ENCODE measurements around the gene BRIP1. TPM values are rescaled to one million over a fixed set of nuclear protein-coding genes. Genes with fewer than 3 reads are reported as not detected.
A peak's percentile ranks its signal among the peaks of the same experiment; 100 is the strongest.

The BRIP1 gene
- total and polyA plus RNA-seq, 9 of the 15 experiments (the other 6 are each of a cell fraction or from before 2014, with no cell fraction given): 2.4 to 17.5 (median 11.2) TPM

DNA sequence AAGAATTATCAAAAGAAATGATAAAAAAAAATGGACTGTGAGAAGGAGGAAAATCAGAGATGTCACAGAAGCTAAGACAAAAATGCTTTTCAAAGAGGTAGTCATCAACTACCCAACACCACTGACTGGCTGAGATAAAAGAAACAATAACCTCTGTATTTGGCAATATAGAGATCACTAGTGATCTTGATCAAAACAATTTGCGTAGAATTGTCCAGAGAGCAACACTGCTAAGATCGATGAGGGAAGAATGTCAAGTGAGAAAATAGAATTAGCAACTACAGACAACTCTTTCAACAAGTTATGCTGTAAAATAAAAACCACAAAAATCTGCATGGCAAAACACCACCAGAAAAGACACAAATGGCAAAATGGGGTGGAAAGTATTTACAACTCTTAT is 66.0 kb downstream of the BRIP1 start:
- no peak for ATAC-seq
- WGBS (ENCODE audit: insufficient coverage, low coverage, missing lambda C conversion rate): 89% methylated on average over 2 of the region's 2 CpGs

More for the DNA sequence above, 66.0 kb downstream of the BRIP1 start:
- intact Hi-C loops (cut with micrococcal nuclease): no loop called here
- FAIRE-seq: no peak
- ChIA-PET CTCF (ENCODE audit: low intra/inter-chr PET ratio) (no interaction called here), POLR2A (no interaction called here)
- Histone ChIP-seq H3K36me3 (ENCODE audit: control insufficient read depth, insufficient read depth, low read length) (peaks cover 41% of the 10 kb centered on the region; the same call in 1 of the 3 replicates), H3K79me2 (ENCODE audit: control insufficient read depth, insufficient read depth, low read length) (no peaks in the 10 kb centered on the region), H3K4me2 (ENCODE audit: insufficient read depth, low read length) (no peak overlapping the region), H3K9me1 (ENCODE audit: control insufficient read depth, insufficient read depth, low read length) (no peaks in the 10 kb centered on the region), H3K9ac (ENCODE audit: insufficient read depth in 1 of 2, low read depth in 2 of 2, low read length in 2 of 2) (no peak overlapping the region), H3K27me3 (ENCODE audit: control insufficient read depth in 2 of 2, insufficient read depth in 2 of 2, low read length in 2 of 2) (no peaks in the 10 kb centered on the region), H3K9me3 (replicated peaks; ENCODE audit: control insufficient read depth, insufficient read depth, low read depth, low read length) (no peaks in the 10 kb centered on the region), H3K4me1 (replicated peaks in 1 of 2; ENCODE audit: control insufficient read depth in 2 of 2, insufficient read depth in 2 of 2, low read length in 2 of 2) (no peaks in the 10 kb centered on the region), H4K20me1 (replicated peaks; ENCODE audit: control insufficient read depth, insufficient read depth, low read length) (no peaks in the 10 kb centered on the region), H3K27ac (ENCODE audit: extremely low read depth, low read depth, low read length) (no peak overlapping the region), H3K4me3 (no peak overlapping the region), H2AFZ (ENCODE audit: low read depth, low read length) (no peak overlapping the region)
- no peak for DNase-seq (ENCODE audit: extremely low read depth in 1 of 4, low spot score in 3 of 4)
- BruUV-seq (replicated peaks): no TSS peak
- in situ Hi-C loops (cut with MboI): no loop called here
- TF ChIP-seq PHTF2 (CRISPR knock-in tag; IDR thresholded peaks at IDR 0.05): no peak
- TF ChIP-seq, protein P1, sequence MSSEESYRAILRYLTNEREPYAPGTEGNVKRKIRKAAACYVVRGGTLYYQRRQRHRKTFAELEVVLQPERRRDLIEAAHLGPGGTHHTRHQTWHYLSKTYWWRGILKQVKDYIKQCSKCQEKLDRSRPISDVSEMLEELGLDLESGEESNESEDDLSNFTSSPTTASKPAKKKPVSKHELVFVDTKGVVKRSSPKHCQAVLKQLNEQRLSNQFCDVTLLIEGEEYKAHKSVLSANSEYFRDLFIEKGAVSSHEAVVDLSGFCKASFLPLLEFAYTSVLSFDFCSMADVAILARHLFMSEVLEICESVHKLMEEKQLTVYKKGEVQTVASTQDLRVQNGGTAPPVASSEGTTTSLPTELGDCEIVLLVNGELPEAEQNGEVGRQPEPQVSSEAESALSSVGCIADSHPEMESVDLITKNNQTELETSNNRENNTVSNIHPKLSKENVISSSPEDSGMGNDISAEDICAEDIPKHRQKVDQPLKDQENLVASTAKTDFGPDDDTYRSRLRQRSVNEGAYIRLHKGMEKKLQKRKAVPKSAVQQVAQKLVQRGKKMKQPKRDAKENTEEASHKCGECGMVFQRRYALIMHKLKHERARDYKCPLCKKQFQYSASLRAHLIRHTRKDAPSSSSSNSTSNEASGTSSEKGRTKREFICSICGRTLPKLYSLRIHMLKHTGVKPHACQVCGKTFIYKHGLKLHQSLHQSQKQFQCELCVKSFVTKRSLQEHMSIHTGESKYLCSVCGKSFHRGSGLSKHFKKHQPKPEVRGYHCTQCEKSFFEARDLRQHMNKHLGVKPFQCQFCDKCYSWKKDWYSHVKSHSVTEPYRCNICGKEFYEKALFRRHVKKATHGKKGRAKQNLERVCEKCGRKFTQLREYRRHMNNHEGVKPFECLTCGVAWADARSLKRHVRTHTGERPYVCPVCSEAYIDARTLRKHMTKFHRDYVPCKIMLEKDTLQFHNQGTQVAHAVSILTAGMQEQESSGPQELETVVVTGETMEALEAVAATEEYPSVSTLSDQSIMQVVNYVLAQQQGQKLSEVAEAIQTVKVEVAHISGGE (CRISPR knock-in tag; IDR thresholded peaks at IDR 0.05): peak in 1 of 3 experiments; percentile 80; a peak in 2 of 6 replicates
- TF ChIP-seq, protein P2, sequence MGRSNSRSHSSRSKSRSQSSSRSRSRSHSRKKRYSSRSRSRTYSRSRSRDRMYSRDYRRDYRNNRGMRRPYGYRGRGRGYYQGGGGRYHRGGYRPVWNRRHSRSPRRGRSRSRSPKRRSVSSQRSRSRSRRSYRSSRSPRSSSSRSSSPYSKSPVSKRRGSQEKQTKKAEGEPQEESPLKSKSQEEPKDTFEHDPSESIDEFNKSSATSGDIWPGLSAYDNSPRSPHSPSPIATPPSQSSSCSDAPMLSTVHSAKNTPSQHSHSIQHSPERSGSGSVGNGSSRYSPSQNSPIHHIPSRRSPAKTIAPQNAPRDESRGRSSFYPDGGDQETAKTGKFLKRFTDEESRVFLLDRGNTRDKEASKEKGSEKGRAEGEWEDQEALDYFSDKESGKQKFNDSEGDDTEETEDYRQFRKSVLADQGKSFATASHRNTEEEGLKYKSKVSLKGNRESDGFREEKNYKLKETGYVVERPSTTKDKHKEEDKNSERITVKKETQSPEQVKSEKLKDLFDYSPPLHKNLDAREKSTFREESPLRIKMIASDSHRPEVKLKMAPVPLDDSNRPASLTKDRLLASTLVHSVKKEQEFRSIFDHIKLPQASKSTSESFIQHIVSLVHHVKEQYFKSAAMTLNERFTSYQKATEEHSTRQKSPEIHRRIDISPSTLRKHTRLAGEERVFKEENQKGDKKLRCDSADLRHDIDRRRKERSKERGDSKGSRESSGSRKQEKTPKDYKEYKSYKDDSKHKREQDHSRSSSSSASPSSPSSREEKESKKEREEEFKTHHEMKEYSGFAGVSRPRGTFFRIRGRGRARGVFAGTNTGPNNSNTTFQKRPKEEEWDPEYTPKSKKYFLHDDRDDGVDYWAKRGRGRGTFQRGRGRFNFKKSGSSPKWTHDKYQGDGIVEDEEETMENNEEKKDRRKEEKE (IDR thresholded peaks at IDR 0.05; ENCODE audit: borderline replicate concordance in 1 of 2, control insufficient read depth in 1 of 2, low read depth in 2 of 2, low read length in 1 of 2): peak in 1 of 2 experiments; percentile 27; a peak in 1 of 4 replicates
